WERI-Rb-1 (cell line): ENCODE measurements around the gene STRAP.
"Not testable (repeated sequence)": the region's sequence is repeated elsewhere in the genome, so short reads cannot be mapped to it uniquely, and the experiment has no call there.

ENCODE experiments used
- DNase-seq: peaks from one replicate; pipeline ENCODE4 v3.0.0-alpha.2; 2020
- H3K27ac ChIP-seq: fragments of 250-450 bp; sonication (Bioruptor Pico); 2 replicates; pipeline ENCODE4 v1.5.1; 2020; ENCODE audit warnings: mild to moderate bottlenecking, moderate library complexity
- H3K27me3 ChIP-seq: fragments of 250-450 bp; sonication (Bioruptor Pico); 2 replicates; pipeline ENCODE4 v1.5.1; 2021; ENCODE audit warnings: mild to moderate bottlenecking, low read depth, moderate library complexity; ENCODE audit not compliant: insufficient read depth, severe bottlenecking
- H3K36me3 ChIP-seq: fragments of 250-450 bp; sonication (Bioruptor Pico); 2 replicates; pipeline ENCODE4 v1.5.1; 2020; ENCODE audit warnings: mild to moderate bottlenecking, moderate library complexity
- H3K4me3 ChIP-seq: 2 replicates; pipeline ENCODE4 v1.5.1; 2011; ENCODE audit warnings: low read depth, mild to moderate bottlenecking, control low read depth, low read length
- H3K9me3 ChIP-seq: fragments of 250-450 bp; sonication (Bioruptor Pico); 2 replicates; pipeline ENCODE4 v1.5.1; 2021; ENCODE audit warnings: mild to moderate bottlenecking, moderate library complexity; ENCODE audit not compliant: severe bottlenecking
- TF ChIP-seq, protein P1 (sequence below): IDR thresholded peaks from 2 replicates; pipeline ENCODE4 v1.5.1; 2011; ENCODE audit warnings: low read depth, mild to moderate bottlenecking, control low read depth, inconsistent platforms, low read length

Gene STRAP

GRCh38 chr12:15873556-15873955 lies 8.6 kb upstream of the STRAP start:
- Histone ChIP-seq H3K27me3 (no peaks in the 10 kb centered on the region), H3K27ac (no peak overlapping the region), H3K36me3 (no peaks in the 10 kb centered on the region), H3K4me3 (no peak overlapping the region), H3K9me3 (no peaks in the 10 kb centered on the region)
- DNase-seq, result no peak
- TF ChIP-seq, protein P1, sequence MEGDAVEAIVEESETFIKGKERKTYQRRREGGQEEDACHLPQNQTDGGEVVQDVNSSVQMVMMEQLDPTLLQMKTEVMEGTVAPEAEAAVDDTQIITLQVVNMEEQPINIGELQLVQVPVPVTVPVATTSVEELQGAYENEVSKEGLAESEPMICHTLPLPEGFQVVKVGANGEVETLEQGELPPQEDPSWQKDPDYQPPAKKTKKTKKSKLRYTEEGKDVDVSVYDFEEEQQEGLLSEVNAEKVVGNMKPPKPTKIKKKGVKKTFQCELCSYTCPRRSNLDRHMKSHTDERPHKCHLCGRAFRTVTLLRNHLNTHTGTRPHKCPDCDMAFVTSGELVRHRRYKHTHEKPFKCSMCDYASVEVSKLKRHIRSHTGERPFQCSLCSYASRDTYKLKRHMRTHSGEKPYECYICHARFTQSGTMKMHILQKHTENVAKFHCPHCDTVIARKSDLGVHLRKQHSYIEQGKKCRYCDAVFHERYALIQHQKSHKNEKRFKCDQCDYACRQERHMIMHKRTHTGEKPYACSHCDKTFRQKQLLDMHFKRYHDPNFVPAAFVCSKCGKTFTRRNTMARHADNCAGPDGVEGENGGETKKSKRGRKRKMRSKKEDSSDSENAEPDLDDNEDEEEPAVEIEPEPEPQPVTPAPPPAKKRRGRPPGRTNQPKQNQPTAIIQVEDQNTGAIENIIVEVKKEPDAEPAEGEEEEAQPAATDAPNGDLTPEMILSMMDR, result no peak

DNA sequence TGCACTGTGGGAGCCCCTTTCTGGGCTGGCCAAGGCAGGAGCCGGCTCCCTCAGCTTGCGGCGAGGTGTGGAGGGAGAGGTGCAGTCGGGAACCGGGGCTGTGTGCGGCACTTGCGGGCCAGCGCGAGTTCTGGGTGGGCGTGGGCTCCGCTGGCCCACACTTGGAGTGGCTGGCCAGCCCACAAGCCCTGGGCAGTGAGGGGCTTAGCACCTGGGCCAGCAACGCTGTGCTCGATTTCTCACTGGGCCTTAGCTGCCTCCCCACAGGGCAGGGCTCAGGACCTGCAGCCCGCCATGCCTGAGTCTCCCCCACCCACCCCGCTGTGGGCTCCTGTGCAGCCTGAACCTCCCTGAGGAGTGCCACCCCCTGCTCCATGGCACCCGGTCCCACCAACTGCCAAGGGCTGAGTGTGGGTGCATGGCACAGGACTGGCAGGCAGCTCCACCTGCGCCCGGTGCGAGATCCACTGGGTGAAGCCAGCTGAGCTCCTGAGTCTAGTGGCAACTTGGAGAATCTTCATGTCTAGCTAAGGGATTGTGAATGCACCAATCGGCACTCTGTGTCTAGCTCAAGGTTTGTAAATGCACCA lies 7.5 kb upstream of the STRAP start:
- not testable (repeated sequence) for H3K9me3 ChIP-seq, H3K27ac ChIP-seq, H3K27me3 ChIP-seq, DNase-seq, H3K4me3 ChIP-seq, H3K36me3 ChIP-seq

DNA sequence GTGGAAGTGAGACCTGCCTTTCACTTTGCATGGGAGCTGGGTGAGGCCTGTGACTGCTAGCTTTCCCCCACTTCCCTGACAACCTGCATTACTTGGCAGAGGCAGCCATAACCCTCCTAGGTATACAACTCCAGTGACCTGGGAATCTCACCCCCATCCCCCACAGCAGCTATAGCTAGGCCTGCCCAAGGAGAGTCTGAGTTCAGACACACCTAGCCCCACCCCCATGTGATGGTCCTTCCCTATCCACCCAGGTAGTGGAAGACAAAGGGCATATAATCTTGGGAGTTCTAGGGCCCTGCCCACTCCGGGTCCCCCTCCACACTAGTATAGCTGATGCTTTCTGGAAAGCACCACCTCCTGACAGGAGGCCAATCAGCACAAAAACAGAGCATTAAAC lies 6.3 kb upstream of the STRAP start:
- H3K36me3 ChIP-seq, result no peaks in the 10 kb centered on the region
- TF ChIP-seq, protein P1, result no peak
- H3K4me3 ChIP-seq, result no peak overlapping the region
- no peak overlapping the region for H3K27ac ChIP-seq
- DNase-seq, result no peak
- H3K27me3 ChIP-seq, result no peaks in the 10 kb centered on the region
- H3K9me3 ChIP-seq, result no peaks in the 10 kb centered on the region

- DNase-seq, result no peak
- TF ChIP-seq, protein P1, result no peak
Measured at GRCh38 chr12:15879413-15879812, 2.8 kb upstream of the STRAP start.

GRCh38 chr12:15880721-15881120 lies 1.5 kb upstream of the STRAP start:
- Histone ChIP-seq H3K27me3 (no peaks in the 10 kb centered on the region), H3K4me3 (no peak overlapping the region), H3K9me3 (no peaks in the 10 kb centered on the region), H3K27ac (no peak overlapping the region), H3K36me3 (peaks cover 27% of the 10 kb centered on the region)
- no peak for DNase-seq
- TF ChIP-seq, protein P1, result no peak

More at GRCh38 chr12:15879413-15879812, 2.8 kb upstream of the STRAP start:
- no peak overlapping the region for H3K27ac ChIP-seq
- peaks cover 15% of the 10 kb centered on the region for H3K36me3 ChIP-seq
- no peak overlapping the region for H3K4me3 ChIP-seq
- no peaks in the 10 kb centered on the region for H3K9me3 ChIP-seq
- H3K27me3 ChIP-seq, result no peaks in the 10 kb centered on the region

GRCh38 chr12:15883536-15883935 lies 1.3 kb downstream of the STRAP start:
- TF ChIP-seq, protein P1, result no peak
- Histone ChIP-seq H3K36me3 (peaks cover 46% of the 10 kb centered on the region), H3K4me3 (peak overlapping the region; percentile 92), H3K27me3 (no peaks in the 10 kb centered on the region), H3K27ac (no peak overlapping the region), H3K9me3 (no peaks in the 10 kb centered on the region)
- DNase-seq, result no peak
